ENCODE measurements around the gene SLC39A11.
"Not testable (repeated sequence)": the region's sequence is repeated elsewhere in the genome, so short reads cannot be mapped to it uniquely, and the experiment has no call there.

Gene SLC39A11

GRCh38 chr17:73069841-73070240 is 22.6 kb downstream of the SLC39A11 start:
- no peak for DNase-seq

- DNase-seq = no peak
Measured at GRCh38 chr17:73069164-73069770, 23.2 kb downstream of the SLC39A11 start.

GRCh38 chr17:73068322-73069153 is 23.9 kb downstream of the SLC39A11 start:
- peak; percentile 13 for DNase-seq

GRCh38 chr17:73067699-73068098 is 24.8 kb downstream of the SLC39A11 start:
- DNase-seq = not testable (repeated sequence)

GRCh38 chr17:73067075-73067474 is 25.4 kb downstream of the SLC39A11 start:
- DNase-seq = no peak

GRCh38 chr17:73066148-73066884 is 26.2 kb downstream of the SLC39A11 start:
- DNase-seq = no peak

GRCh38 chr17:73065376-73065775 is 27.1 kb downstream of the SLC39A11 start:
- DNase-seq = no peak

- no peak for DNase-seq
Measured at GRCh38 chr17:73064084-73064938, 28.2 kb downstream of the SLC39A11 start.

- no peak for DNase-seq
Measured at GRCh38 chr17:73062726-73063125, 29.8 kb downstream of the SLC39A11 start.

GRCh38 chr17:73061161-73061560 is 31.3 kb downstream of the SLC39A11 start:
- DNase-seq = no peak

GRCh38 chr17:73060721-73061120 is 31.8 kb downstream of the SLC39A11 start:
- DNase-seq = no peak

GRCh38 chr17:73059713-73060112 is 32.8 kb downstream of the SLC39A11 start:
- not testable (repeated sequence) for DNase-seq

- DNase-seq = no peak
Measured at GRCh38 chr17:73058022-73058421, 34.5 kb downstream of the SLC39A11 start.

GRCh38 chr17:73057196-73057595 is 35.3 kb downstream of the SLC39A11 start:
- no peak for DNase-seq

- no peak for DNase-seq
Measured at GRCh38 chr17:73052923-73053322, 39.6 kb downstream of the SLC39A11 start.

GRCh38 chr17:73050797-73051196 is 41.7 kb downstream of the SLC39A11 start:
- DNase-seq = no peak

- DNase-seq = no peak
Measured at GRCh38 chr17:73048170-73048569, 44.3 kb downstream of the SLC39A11 start.

- no peak for DNase-seq
Measured at GRCh38 chr17:73045724-73046123, 46.8 kb downstream of the SLC39A11 start.

GRCh38 chr17:73043686-73044581 is 48.6 kb downstream of the SLC39A11 start:
- no peak for DNase-seq

- no peak for DNase-seq
Measured at GRCh38 chr17:73042809-73043685, 49.4 kb downstream of the SLC39A11 start.

GRCh38 chr17:73042225-73042624 is 50.3 kb downstream of the SLC39A11 start:
- DNase-seq = no peak
